ENCODE measurements around the gene JAK3. TPM values are rescaled to one million over a fixed set of nuclear protein-coding genes. Genes with fewer than 3 reads are reported as not detected.

Gene JAK3
- polyA plus RNA-seq, 1 experiment, result 6.1 TPM

- ChIA-PET POLR2A (no interaction called here), CTCF (interaction anchor here (1.8 kb wide), 1 partner anchor 46 kb away, joined by 6 read pairs; the partner anchor contains the start of gene CCDC124)
- TF ChIP-seq CTCF (IDR thresholded peaks at IDR 0.05; ENCODE audit: insufficient read depth, low read depth, low read length), result no peak
Measured at GRCh38 chr19:17886515-17886914, 38.7 kb upstream of the JAK3 start.

GRCh38 chr19:17883627-17884410 is 36.0 kb upstream of the JAK3 start:
- TF ChIP-seq CTCF (IDR thresholded peaks at IDR 0.05; ENCODE audit: insufficient read depth, low read depth, low read length), result no peak
- no peaks in the 10 kb centered on the region for H3K27me3 ChIP-seq (ENCODE audit: control insufficient read depth, insufficient read depth, low read length)
- no peak overlapping the region for H3K4me3 ChIP-seq (ENCODE audit: low read depth, low read length)
- ChIA-PET CTCF (no interaction called here), POLR2A (no interaction called here)
- DNase-seq (ENCODE audit: low read depth), result no peak
- H3K36me3 ChIP-seq (ENCODE audit: control insufficient read depth, insufficient read depth, low read length), result no peaks in the 10 kb centered on the region

More at GRCh38 chr19:17886515-17886914, 38.7 kb upstream of the JAK3 start:
- no peak overlapping the region for H3K4me3 ChIP-seq (ENCODE audit: low read depth, low read length)
- no peaks in the 10 kb centered on the region for H3K27me3 ChIP-seq (ENCODE audit: control insufficient read depth, insufficient read depth, low read length)
- H3K36me3 ChIP-seq (ENCODE audit: control insufficient read depth, insufficient read depth, low read length), result no peaks in the 10 kb centered on the region
- DNase-seq (ENCODE audit: low read depth), result no peak

GRCh38 chr19:17881701-17882100 is 33.9 kb upstream of the JAK3 start:
- Histone ChIP-seq H3K36me3 (ENCODE audit: control insufficient read depth, insufficient read depth, low read length) (no peaks in the 10 kb centered on the region), H3K27me3 (ENCODE audit: control insufficient read depth, insufficient read depth, low read length) (no peaks in the 10 kb centered on the region), H3K4me3 (ENCODE audit: low read depth, low read length) (no peak overlapping the region)
- no peak for DNase-seq (ENCODE audit: low read depth)
- ChIA-PET POLR2A (no interaction called here), CTCF (interaction anchor here (1.3 kb wide), 1 partner anchor 116 kb away, joined by 3 read pairs; no protein-coding TSS in a partner anchor)
- no peak for TF ChIP-seq CTCF (IDR thresholded peaks at IDR 0.05; ENCODE audit: insufficient read depth, low read depth, low read length)

- TF ChIP-seq CTCF (IDR thresholded peaks at IDR 0.05; ENCODE audit: insufficient read depth, low read depth, low read length), result no peak
- CTCF ChIA-PET, result no interaction called here
- Histone ChIP-seq H3K36me3 (ENCODE audit: control insufficient read depth, insufficient read depth, low read length) (no peaks in the 10 kb centered on the region), H3K4me3 (ENCODE audit: low read depth, low read length) (no peak overlapping the region), H3K27me3 (ENCODE audit: control insufficient read depth, insufficient read depth, low read length) (no peaks in the 10 kb centered on the region; the same call in 1 of the 2 replicates)
- POLR2A ChIA-PET, result interaction anchor here (0.7 kb wide), 1 partner anchor 16 kb away, joined by 4 read pairs; no protein-coding TSS in a partner anchor
- DNase-seq (ENCODE audit: low read depth), result no peak
Measured at GRCh38 chr19:17879466-17879865, 31.7 kb upstream of the JAK3 start.

- CTCF ChIA-PET, result interaction anchor here (0.6 to 0.8 kb wide), 2 partner anchors 18 to 55 kb away, joined by 3 to 4 read pairs; partner anchors contain the start of genes CCDC124 and RPL18A
- H3K27me3 ChIP-seq (ENCODE audit: control insufficient read depth, insufficient read depth, low read length), result peaks cover 7% of the 10 kb centered on the region
Measured at GRCh38 chr19:17877696-17878095, 29.9 kb upstream of the JAK3 start.

More at GRCh38 chr19:17877696-17878095, 29.9 kb upstream of the JAK3 start:
- no peak for TF ChIP-seq CTCF (IDR thresholded peaks at IDR 0.05; ENCODE audit: insufficient read depth, low read depth, low read length)
- POLR2A ChIA-PET, result no interaction called here
- no peak for DNase-seq (ENCODE audit: low read depth)
- no peak overlapping the region for H3K4me3 ChIP-seq (ENCODE audit: low read depth, low read length)
- no peaks in the 10 kb centered on the region for H3K36me3 ChIP-seq (ENCODE audit: control insufficient read depth, insufficient read depth, low read length)
